NCI-H2081 (cell line): ENCODE data around the gene DIDO1.
"Not testable (repeated sequence)": the region's sequence is repeated elsewhere in the genome, so short reads cannot be mapped to it uniquely, and the experiment has no call there.

ENCODE experiments used
- DNase-seq, 2 experiments: peaks; one replicate each; lab custom pipeline; 2025; lab: John Stamatoyannopoulos, UW

DIDO1 gene

GRCh38 chr20:62962891-62963613 lies 36.7 kb upstream of the DIDO1 start:
- DNase-seq, result no peak

GRCh38 chr20:62962221-62962879 lies 36.0 kb upstream of the DIDO1 start:
- DNase-seq, result no peak

- DNase-seq, result no peak
Measured at GRCh38 chr20:62961799-62962198, 35.5 kb upstream of the DIDO1 start.

- no peak for DNase-seq
Measured at GRCh38 chr20:62961310-62961783, 35.0 kb upstream of the DIDO1 start.

GRCh38 chr20:62960446-62961309 lies 34.4 kb upstream of the DIDO1 start:
- not testable (repeated sequence) for DNase-seq

- DNase-seq, result no peak
Measured at GRCh38 chr20:62959998-62960436, 33.7 kb upstream of the DIDO1 start.

GRCh38 chr20:62959101-62959971 lies 33.0 kb upstream of the DIDO1 start:
- DNase-seq, result no peak

- DNase-seq, result no peak
Measured at GRCh38 chr20:62958388-62959100, 32.2 kb upstream of the DIDO1 start.

- no peak for DNase-seq
Measured at GRCh38 chr20:62957136-62958117, 31.1 kb upstream of the DIDO1 start.

- no peak for DNase-seq
Measured at GRCh38 chr20:62956387-62957135, 30.3 kb upstream of the DIDO1 start.

GRCh38 chr20:62955519-62956386 lies 29.4 kb upstream of the DIDO1 start:
- no peak for DNase-seq

- peak; percentile 65 to 69 for DNase-seq
Measured at GRCh38 chr20:62953839-62954703, 27.8 kb upstream of the DIDO1 start.

- DNase-seq, result no peak
Measured at GRCh38 chr20:62952968-62953838, 26.9 kb upstream of the DIDO1 start.

GRCh38 chr20:62952373-62952967 lies 26.2 kb upstream of the DIDO1 start, which contains the start of gene SLC17A9:
Gene SLC17A9, plus strand, starts transcription at chr20:62952709. Its CDS starts 122 bp downstream, at chr20:62952831.
- DNase-seq, result no peak

- no peak for DNase-seq
Measured at GRCh38 chr20:62951896-62952372, 25.6 kb upstream of the DIDO1 start.
